GM19395 (cell line): ENCODE data around the gene MCU.
A peak's percentile ranks its signal among the peaks of the same experiment; 100 is the strongest.
"Not testable (repeated sequence)": the region's sequence is repeated elsewhere in the genome, so short reads cannot be mapped to it uniquely, and the experiment has no call there.

Source experiments
- ATAC-seq: cut with Tn5 transposase; IDR thresholded peaks from one replicate; pipeline ENCODE4 v1.9.1; 2021; ENCODE audit warnings: mild to moderate bottlenecking, moderate library complexity; ENCODE audit not compliant: unreplicated experiment

Gene MCU

DNA sequence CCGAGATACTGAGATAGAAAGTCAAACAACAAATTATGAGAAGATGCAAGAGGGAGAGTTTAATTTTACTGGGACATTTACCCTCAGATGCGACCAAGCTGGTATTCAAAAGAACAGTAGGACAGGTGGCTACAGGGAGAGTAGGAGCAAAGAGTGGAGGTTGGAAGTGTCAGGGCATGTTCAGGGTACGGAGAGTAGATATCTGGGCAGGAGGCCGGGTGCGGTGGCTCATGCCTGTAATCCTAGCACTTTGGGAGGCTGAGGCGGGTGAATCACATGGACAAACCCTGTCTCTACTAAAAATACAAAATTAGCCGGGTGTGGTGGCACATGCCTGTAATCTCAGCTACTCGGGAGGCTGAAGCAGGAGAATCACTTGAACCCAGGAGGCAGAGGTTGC lies 5.5 kb upstream of the MCU start:
- ATAC-seq: not testable (repeated sequence)

DNA sequence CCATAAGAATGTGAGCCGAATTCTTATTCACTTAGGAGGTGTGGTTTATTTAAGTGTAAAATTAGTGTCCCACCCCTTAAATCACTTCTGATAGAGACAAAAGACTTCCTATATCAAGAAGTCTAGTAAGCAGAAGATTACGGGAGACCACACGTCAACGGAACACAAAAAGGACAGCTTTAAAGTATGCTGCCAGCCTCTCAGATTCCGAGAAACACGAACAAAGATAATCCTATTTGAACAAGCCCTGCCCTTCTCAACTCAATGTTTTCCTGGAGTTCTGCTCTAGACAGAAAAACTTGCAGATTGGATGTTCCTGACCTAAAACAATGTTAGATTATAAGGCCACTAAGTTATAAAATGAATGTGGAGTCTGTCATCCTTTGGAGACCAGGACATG lies 4.9 kb upstream of the MCU start:
- ATAC-seq: no peak

DNA sequence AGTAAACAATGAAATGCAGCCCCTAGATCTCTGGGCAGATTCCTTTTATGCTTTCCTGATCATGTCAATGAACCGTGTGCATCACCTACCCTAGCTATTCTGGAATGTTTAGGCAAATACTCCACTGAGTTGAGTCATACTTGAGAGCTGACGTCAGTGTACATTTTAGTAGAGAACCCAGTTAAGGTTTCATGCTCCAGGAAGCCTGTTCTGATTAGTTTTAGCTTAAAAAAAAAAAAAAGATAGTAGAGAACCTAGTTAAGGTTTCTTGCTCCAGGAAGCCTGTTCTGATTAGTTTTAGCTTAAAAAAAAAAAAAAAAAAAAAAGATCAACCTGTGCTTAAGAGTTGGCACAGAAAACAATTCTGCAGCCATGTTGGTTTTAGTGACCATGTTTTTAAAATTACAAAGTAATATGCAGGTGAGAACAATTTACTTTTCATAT lies 3.7 kb upstream of the MCU start:
- no peak for ATAC-seq

DNA sequence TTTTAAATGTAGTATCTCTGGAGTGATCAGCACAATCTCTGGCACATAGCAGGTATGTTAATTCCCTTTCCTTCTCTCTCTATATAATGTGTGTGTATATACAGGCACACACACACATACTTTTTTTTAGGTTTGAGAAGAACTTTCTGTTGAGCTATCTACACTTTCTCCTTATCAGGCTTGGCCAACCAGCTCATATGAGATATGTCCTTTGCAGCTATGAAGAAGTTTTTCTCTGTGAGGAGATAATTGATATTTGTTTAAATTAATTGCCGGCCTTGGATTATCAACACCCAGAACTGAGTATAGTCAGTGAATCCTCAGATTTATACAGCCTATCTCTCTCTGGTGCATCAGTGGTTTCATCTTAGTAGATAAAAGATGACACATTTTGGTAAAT lies 2.3 kb upstream of the MCU start:
- no peak for ATAC-seq

DNA sequence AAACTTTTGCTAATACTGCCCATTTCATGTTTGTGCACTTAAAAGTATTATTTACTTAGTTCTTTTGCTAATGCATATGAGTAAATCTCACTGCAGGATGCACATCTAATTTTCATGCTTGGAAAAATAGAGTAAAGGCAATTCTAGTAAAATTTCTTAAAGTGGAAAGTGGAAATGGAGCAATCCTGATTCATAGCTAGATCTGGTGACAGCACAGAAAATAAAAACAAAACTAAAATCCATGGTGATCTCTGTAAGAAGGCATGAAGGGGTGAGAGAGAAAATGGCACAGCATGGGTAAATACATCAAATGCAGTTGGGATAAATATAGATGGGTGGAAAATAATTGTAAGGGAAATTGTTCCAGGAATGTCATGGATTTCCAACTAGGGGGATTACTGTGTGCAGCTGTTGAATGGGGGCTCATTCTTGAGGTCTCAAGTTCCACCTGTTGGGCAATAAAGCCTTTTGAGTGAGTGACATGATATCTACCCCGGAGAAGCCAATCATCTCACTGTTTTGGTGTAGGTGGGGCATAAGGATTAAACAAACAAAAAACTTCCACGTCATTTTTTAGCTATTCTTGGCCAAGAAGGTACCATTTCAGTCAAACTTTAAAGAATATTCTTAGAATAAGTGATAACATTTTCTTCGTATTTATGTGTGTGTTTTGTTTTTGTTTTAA lies 1.7 kb upstream of the MCU start:
- no peak for ATAC-seq

DNA sequence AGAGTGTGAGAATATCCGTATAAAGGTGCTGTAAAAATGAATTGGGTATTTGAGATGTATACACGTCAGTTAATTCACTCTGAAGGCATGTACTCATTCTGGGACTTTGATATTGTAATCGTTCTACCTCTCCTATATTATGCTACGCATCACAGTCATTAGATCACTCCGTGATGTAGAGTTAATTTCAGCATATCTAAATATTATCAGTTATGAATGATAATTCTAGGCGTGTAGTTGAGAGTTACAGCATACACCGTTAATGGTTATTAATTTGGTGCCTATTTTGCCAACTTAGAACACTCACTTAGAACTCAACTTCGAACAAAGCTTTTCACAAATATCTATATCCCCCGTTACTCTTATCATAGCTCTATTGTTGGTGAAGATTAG lies 477 bp upstream of the MCU start:
- ATAC-seq: no peak

DNA sequence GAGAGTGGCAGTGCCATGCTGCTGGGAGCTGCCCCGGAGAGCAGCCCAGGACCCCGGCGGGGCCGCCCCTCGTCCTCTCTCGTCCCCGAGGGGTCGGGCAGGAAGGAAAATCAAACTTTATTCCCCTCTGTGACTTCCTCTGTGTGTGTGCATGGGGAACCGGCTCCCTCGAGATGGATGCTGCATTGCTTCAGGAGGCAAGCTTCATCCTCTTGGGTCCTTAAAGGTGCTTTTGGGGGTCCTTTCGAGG lies 726 bp downstream of the MCU start:
- no peak for ATAC-seq

DNA sequence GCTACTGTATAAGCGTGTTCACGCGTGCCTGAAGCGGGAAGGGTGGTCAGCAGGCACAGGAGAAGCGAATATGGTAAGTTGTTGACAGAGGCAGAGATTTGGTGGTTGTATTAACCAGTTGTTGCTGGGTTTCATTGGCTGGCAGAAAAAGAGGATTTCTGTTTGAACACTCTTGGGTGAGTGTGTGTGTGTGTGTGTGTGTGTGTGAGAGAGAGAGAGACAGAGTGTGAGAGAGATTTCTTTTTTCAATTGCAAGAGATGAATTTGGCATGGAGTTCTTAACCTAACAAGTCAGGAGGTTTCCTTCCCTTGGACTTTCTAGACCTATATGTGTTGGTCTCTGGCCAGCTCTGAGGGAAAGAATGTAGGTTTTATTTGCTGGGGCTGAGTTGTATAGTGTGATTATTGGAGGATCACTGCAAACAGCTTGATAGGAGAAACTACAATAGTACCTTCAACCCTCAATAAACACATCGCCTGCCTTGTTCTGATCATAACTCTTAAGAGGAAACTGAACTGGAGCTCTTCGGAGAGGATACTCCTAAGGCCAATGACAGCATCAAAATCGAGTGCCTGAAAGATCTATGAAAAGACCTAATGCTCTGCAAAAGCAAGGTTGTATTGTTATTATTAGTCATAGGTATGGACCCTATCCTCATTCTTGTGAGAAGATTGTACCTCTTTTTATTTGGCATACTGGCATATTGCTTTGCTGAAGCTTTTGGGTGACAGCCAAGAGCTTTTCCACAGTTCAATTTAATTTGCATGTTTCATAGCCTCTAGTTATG lies 1.2 kb downstream of the MCU start:
- ATAC-seq: no peak

DNA sequence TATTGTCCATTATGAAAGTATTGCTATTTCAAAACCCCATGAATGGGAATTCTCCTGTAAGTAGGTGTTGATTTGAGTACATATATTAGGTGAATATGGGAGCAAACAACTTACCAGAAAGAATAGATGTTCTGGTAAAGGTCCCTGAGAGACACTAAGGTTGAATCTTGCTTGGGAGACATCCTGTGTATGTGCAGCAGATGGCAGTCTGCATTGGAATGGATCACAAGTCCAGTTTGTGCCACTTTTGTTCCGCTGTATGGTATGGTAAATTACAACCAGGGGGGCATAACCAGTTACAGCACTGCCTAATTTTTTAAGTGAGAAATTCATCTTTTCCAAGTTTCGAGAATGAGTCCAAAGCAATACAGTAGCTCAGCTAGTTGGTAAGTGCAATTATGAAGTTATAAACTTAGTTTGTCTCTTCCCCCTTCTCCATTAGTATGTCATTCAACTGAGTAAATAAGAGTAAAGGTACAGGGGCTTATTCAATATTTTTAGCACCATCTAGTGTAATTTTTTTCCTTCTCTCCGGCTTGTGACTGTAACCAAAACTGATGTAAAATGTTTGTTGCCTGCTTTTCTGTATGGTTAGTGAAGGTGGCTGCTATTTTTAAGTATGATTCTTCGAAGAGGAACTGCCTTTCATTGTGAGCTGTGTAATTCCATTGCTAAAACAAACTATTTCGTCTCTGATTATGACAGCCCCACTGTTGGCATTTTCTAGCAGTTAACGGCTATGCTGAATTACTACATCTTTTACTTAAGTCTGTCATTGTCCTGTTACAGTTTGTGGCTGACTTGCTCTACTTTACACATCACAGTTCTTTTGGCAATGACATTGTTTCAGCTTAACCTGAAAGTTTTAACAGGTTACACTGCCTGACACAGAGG lies 2.8 kb downstream of the MCU start:
- no peak for ATAC-seq

DNA sequence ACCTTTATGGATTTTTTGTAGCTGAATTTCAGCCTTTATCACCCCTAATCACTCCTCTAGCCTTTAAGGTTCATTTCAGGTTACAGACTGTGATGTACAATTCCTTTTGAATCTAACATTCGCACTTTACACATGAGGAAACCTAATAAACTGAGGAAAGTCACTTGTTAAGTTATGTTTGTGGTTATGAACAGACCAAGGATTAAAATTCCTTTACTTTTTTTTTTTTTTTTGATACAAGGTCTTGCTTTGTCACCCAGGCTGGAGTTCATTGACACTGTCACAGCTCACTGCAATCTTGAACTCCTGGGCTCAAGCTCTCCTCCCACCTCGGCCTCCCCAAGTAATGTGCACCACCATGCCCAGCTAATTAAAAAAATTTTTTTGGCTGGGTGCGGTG lies 3.6 kb downstream of the MCU start:
- ATAC-seq: no peak

DNA sequence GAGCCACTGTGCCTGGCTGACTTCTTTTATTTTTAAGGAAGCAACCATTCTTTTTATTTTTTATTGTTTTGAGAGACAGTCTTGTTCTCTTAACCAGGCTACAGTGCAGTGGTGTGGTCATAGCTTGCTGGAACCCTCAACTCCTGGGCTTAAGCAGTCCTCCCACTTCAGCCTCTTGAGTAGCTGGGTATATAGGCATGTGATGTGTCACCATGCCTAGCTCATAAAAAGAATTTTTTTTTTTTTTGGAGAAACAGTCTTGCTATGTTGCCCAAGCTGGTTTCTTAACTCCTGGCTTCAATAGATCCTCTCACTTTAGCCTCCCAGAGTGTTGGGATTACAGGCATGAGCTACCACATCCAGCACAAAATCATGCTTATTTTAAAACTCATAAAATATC lies 5.8 kb downstream of the MCU start:
- ATAC-seq: no peak

DNA sequence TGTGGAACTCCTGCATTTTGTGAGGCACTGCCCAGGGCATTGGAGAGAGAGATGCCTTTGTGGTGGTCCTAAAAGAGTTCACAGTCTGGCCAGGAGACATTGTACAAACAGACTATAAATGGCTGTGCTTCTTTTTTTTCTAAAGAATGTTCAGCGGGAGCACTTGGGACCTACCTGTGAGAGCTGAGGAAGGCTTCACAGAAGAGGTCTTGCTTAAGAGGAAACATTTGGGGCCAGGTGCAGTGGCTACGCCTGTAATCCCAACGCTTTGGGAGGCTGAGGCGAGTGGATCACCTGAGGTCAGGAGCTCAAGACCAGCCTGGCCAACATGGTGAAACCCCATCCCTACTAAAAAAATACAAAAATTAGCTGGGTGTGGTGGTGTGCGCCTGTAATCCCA lies 10.5 kb downstream of the MCU start:
- not testable (repeated sequence) for ATAC-seq

DNA sequence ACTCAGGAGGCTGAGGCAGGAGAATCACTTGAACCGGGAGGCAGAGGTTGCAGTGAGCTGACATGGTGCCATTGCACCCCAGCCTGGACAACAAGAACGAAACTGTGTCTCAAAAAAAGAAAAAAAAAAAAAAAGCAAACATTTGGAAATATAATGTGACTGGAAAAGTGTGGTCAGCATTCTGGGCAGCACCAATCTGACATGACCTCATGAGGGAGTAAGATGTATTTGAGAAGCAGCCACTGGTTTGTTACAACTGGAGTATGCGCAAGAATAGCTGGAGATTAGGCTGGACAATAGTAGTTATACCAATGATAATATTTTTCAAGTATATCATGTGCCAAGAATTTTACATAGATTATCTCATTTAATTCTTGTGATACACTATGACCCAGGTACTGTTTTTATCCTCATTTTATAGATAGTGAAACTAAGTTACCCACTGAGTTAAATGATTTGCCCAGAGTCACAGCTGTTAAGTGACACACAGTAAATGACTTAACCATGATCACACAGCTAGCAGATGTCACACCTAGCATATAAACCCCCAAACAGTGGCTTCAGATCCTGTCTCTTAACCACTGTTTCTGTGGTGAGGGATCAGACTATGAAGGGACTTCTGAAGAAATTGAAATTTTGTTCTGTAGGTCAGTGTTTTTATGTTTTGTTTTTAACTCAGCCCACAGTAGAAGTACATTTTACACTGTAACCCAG lies 11.1 kb downstream of the MCU start:
- peak; percentile 70 for ATAC-seq

DNA sequence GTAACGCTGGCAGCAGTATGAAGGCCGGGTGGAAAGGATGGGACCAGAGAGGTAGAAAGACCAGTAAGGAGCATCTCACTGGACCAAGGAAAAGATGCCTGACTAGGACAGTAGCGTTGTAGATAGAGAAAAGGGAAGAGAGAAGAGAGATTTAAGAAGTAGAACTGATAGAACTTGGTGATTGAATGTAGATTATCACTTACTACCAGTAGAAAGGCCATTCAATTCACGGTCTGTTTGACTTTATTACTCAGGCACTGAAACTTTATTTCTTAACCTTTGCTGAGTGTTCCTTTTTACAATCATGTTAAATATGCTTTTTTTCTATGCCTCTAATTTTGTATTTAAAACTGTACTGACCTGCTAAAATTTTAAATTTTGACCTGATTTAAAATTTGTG lies 12.2 kb downstream of the MCU start:
- no peak for ATAC-seq

DNA sequence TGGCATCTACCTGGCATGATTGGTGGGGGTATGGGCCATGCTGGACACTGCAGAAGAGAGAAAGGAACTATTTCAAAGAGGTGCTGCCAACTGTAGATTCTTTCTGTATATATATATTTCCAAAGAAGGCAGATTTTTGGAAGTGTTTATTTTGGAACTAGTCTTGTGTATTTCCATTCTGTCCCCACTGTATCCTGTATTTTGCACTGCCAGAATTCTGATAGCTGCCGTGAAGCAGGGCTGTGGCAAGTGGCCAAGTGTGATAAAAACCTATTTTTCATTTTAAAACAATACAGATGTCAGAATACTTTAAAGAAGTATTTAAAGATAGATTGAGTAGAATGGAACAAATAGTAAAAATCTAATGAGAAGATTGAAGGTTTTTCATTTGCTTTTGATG lies 17.1 kb downstream of the MCU start:
- no peak for ATAC-seq

DNA sequence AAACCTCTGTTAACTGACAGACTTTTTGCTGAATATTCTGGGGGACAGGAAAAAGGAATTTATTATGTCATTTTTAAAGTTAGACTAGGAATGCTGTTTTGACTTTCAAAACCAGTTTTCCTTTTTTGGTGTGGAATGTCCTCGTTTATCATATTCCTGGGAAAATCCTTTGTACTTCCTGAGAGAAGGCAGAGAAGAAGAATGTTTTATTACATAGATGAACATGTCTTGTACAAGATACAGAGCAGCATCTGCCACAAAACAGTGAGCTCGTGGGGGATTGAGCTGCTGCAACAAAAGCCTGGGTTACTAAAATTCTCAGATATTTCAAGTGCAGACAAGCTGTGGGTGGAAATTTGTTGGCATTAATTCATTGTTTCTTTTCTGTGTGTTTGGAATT lies 20.2 kb downstream of the MCU start:
- ATAC-seq: no peak

DNA sequence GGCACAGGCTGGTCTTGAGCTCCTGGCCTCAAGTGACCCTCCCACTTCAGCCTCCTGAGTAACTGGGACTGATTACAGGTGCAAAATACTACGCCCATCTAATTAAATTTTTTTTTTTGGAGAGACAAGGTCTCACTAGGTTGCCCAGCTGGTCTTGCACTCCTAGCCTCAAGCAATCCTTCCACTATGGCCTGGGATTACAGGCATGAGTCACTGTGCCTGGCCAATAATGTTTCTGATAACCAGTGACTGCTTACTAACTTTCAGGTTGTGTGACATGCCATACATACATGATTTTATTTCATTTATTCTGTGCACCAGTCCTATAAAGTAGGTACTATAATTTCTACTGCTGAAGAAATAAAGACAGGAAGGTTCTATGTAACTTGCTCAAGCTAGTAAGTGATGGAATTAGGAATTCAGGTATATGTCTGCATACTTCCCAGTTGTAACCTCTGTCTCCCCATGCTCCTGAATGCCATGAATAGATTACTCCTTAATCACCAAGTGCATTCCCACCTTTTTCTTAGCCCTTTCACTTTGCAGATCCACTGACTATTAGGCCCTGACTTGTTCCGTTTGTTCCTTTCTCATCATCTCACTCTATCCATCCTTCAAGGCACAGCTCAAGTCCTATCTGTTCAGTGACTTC lies 28.1 kb downstream of the MCU start:
- no peak for ATAC-seq

DNA sequence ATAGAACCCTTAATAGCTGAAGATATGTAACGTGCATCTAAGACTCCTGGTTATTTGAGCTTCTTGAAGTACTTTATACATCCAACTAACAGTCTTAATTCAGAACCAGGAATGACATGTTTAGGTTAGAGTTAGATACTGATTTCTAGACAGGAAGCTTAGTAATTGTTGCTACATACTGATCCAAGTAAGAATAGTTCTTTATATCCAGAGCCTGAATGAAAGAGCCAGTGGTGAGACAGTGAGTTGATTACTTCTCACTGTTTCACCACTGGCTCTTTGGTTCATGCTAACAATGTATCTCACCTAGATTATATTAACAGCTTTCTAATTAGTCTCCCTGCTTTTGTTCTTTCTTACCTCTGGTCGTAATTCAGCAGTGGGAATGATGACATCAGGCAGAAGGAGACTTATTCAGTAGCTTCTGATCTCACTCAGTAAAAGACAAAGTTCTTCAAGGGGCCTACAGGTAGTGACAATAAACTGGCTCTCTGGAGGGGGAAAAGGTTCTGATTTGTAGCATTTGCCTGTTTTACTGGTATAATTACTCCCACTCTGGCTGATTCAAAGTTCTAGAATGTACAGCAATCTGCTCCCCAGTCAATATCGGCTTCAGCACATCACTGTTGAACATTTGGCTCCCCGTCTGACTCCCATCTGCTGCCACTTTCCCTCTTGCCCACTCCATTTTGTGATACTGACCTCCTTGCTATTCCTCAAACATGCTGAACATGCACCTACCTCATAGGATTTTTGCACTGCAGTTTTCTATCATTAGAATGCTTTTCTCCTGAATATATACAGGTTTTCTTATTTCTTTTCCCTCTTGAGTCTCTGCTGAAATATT lies 29.1 kb downstream of the MCU start:
- no peak for ATAC-seq

DNA sequence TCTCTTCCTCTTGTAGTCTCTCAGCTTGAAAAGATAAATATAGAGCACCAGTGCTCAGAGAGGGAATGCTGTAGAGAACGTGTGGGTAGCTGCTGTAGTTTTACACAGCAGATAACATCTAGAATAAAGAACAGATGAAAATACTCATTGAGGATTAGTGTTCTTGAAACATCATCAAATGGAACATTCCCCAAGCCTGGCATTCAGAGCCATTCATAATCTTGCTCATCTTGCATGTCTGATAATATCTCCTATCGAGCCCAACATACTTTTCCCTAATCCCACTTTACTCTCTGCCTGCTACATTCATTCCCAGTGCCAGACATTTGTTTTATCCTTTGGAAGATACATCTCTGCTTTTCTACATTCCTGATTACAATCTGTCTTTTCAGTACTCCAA lies 35.2 kb downstream of the MCU start:
- no peak for ATAC-seq

DNA sequence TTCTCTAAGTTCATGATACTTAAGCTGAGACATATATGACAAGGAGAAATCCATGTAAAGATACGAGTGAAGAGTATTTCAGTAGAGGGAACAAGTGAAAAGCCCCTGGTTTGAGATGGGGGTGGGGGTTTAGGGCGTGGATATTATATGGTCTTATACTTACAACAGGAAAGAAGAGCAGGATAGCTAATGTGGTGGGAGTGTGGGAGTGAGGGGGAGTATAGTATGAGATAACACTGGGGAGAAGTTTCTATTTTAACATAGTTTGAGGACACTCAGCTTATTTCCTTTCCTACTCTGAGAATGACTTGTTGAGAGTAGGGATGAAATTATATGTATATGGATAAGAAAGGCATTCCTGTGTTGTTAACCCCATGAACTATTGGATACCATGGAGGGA lies 36.5 kb downstream of the MCU start:
- ATAC-seq: no peak
